Measurements from ENCODE around the gene RPS19. TPM values are rescaled to one million over a fixed set of nuclear protein-coding genes. Genes with fewer than 3 reads are reported as not detected.
A peak's percentile ranks its signal among the peaks of the same experiment; 100 is the strongest.
"Not testable (repeated sequence)": the region's sequence is repeated elsewhere in the genome, so short reads cannot be mapped to it uniquely, and the experiment has no call there.

RPS19 gene
- total and polyA plus RNA-seq, 7 donors, result 593 to 2,236 (median 962) TPM

GRCh38 chr19:41872384-41872774 lies 12.3 kb downstream of the RPS19 start:
- DNase-seq (no peak), ATAC-seq (peak in 1 of 4 donors; percentile 8)
- Histone ChIP-seq H3K4me1 (no peaks in the 10 kb centered on the region), H3K27ac (no peak overlapping the region), H3K9me3 (no peaks in the 10 kb centered on the region), H3K27me3 (ENCODE audit: insufficient read depth in 3 of 3, low read length in 2 of 3) (no peaks in the 10 kb centered on the region), H3K36me3 (ENCODE audit: insufficient read depth in 1 of 2, low read depth in 1 of 2) (peaks cover 16 to 47% of the 10 kb centered on the region in 2 donors), H3K4me3 (no peak overlapping the region)
- 85 to 87% (median 86%) methylated on average over 12 of the region's 12 CpGs for WGBS, 3 donors
- TF ChIP-seq CTCF (IDR thresholded peaks at IDR 0.05), result no peak
- intact Hi-C loops (cut with DNase I), result no loop called here

GRCh38 chr19:41872775-41873647 lies 13.0 kb downstream of the RPS19 start:
- intact Hi-C loops (cut with DNase I), result no loop called here
- Histone ChIP-seq H3K9me3 (no peaks in the 10 kb centered on the region), H3K4me3 (no peak overlapping the region), H3K4me1 (no peaks in the 10 kb centered on the region), H3K36me3 (ENCODE audit: insufficient read depth in 1 of 2, low read depth in 1 of 2) (peaks cover 16 to 41% of the 10 kb centered on the region in 2 donors), H3K27me3 (ENCODE audit: insufficient read depth in 3 of 3, low read length in 2 of 3) (no peaks in the 10 kb centered on the region), H3K27ac (no peak overlapping the region)
- 54 to 60% (median 56%) methylated on average over 18 of the region's 18 CpGs for WGBS, 3 donors
- TF ChIP-seq CTCF (IDR thresholded peaks at IDR 0.05), result peak; percentile 57
- peak; percentile 51 to 72 (median 64) for ATAC-seq
- peak; percentile 42 to 69 for DNase-seq

- not testable (repeated sequence) for H3K4me1 ChIP-seq; H3K27ac ChIP-seq; ATAC-seq; H3K27me3 ChIP-seq (ENCODE audit: insufficient read depth in 3 of 3, low read length in 2 of 3); H3K4me3 ChIP-seq; H3K9me3 ChIP-seq
- peak in 1 of 2 donors; percentile 13 for DNase-seq
- peaks cover 5 to 11% of the 10 kb centered on the region in 2 donors for H3K36me3 ChIP-seq (ENCODE audit: insufficient read depth in 1 of 2, low read depth in 1 of 2)
- 81 to 87% (median 84%) methylated on average over 3 of the region's 3 CpGs for WGBS, 3 donors
- intact Hi-C loops (cut with DNase I), result loop anchor here in 1 of 2 donors (5.0 kb wide), 1 partner anchor 56 kb away; no protein-coding TSS in a partner anchor
Observed at GRCh38 chr19:41875973-41876372, 15.9 kb downstream of the RPS19 start.

- Histone ChIP-seq H3K9me3 (no peaks in the 10 kb centered on the region), H3K4me1 (no peaks in the 10 kb centered on the region), H3K27me3 (ENCODE audit: insufficient read depth in 3 of 3, low read length in 2 of 3) (no peaks in the 10 kb centered on the region), H3K27ac (no peak within 1 kb of the TSS), H3K36me3 (ENCODE audit: insufficient read depth in 1 of 2, low read depth in 1 of 2) (no peaks in the 10 kb centered on the region), H3K4me3 (no peak within 1 kb of the TSS)
- DNase-seq (peak in 1 of 2 donors; percentile 23), ATAC-seq (no peak)
- intact Hi-C loops (cut with DNase I), result loop anchor here in 1 of 2 donors (5.0 kb wide), 1 partner anchor 55 kb away; no protein-coding TSS in a partner anchor
- TF ChIP-seq CTCF (IDR thresholded peaks at IDR 0.05), result no peak
- WGBS, 3 donors, result 50 to 61% (median 59%) methylated on average over 9 of the region's 9 CpGs
Observed at GRCh38 chr19:41876847-41877832, 17.1 kb downstream of the RPS19 start, which contains the start of gene CD79A. Gene CD79A (plus strand): TSS chr19:41877279. CDS start chr19:41877305, 26 bp downstream.
